GM12801 (cell line): ENCODE measurements around the gene SZRD1.

Source experiments
- TF ChIP-seq, protein P1 (sequence below): IDR thresholded peaks from one replicate; pipeline ENCODE4 v1.5.1; 2011; ENCODE audit warnings: control low read depth; ENCODE audit not compliant: insufficient read length; ENCODE audit errors: extremely low read depth

Gene SZRD1

DNA sequence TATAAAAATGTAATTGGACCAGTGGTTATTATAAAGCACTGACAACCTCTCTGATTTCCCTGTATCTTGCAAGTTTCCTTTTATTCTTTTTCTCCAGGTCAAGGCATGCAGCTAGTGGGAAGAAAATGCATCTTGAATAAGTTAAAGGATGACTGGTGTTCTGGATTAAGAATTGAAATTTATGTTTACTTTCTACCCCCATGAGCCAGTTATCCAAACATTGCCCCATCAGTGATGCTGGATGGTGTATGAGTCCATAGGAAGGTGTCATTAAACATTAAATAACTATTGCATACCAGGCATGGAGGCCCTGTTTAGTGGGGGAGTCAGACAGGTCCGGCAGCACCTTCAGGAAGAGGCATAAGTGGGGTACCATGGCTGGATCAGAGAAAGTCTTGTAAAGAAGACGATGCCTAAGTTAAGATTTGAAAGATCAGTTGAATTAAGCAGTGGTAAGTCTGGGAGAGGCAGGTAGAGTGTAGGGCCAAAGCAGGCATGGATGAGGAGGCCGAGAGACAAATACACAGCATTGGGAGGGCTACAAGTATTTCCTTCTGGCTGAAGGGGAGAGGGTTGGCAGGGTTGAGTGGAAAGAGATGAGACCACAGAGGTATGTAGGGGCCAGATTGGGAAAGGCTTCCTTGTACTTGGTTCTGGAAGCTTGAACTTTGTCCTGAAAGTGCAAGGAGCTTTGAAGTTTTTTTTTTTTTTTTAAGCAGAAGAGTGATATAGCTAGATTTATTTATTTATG, 5.7 kb downstream of the SZRD1 start:
- TF ChIP-seq, protein P1, sequence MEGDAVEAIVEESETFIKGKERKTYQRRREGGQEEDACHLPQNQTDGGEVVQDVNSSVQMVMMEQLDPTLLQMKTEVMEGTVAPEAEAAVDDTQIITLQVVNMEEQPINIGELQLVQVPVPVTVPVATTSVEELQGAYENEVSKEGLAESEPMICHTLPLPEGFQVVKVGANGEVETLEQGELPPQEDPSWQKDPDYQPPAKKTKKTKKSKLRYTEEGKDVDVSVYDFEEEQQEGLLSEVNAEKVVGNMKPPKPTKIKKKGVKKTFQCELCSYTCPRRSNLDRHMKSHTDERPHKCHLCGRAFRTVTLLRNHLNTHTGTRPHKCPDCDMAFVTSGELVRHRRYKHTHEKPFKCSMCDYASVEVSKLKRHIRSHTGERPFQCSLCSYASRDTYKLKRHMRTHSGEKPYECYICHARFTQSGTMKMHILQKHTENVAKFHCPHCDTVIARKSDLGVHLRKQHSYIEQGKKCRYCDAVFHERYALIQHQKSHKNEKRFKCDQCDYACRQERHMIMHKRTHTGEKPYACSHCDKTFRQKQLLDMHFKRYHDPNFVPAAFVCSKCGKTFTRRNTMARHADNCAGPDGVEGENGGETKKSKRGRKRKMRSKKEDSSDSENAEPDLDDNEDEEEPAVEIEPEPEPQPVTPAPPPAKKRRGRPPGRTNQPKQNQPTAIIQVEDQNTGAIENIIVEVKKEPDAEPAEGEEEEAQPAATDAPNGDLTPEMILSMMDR = no peak

- TF ChIP-seq, protein P1 = no peak
Measured at GRCh38 chr1:16374266-16374665, 7.2 kb downstream of the SZRD1 start.

- TF ChIP-seq, protein P1 = no peak
Measured at GRCh38 chr1:16375521-16376340, 8.7 kb downstream of the SZRD1 start.

GRCh38 chr1:16376971-16377370, 9.9 kb downstream of the SZRD1 start:
- TF ChIP-seq, protein P1 = no peak

GRCh38 chr1:16378443-16378842, 11.4 kb downstream of the SZRD1 start:
- TF ChIP-seq, protein P1 = no peak

- TF ChIP-seq, protein P1 = no peak
Measured at GRCh38 chr1:16380868-16381267, 13.8 kb downstream of the SZRD1 start.

GRCh38 chr1:16383888-16384287, 16.8 kb downstream of the SZRD1 start:
- TF ChIP-seq, protein P1 = no peak
